ENCODE data around the gene DNASE1L2.

DNASE1L2 gene, protein sequence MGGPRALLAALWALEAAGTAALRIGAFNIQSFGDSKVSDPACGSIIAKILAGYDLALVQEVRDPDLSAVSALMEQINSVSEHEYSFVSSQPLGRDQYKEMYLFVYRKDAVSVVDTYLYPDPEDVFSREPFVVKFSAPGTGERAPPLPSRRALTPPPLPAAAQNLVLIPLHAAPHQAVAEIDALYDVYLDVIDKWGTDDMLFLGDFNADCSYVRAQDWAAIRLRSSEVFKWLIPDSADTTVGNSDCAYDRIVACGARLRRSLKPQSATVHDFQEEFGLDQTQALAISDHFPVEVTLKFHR

DNA sequence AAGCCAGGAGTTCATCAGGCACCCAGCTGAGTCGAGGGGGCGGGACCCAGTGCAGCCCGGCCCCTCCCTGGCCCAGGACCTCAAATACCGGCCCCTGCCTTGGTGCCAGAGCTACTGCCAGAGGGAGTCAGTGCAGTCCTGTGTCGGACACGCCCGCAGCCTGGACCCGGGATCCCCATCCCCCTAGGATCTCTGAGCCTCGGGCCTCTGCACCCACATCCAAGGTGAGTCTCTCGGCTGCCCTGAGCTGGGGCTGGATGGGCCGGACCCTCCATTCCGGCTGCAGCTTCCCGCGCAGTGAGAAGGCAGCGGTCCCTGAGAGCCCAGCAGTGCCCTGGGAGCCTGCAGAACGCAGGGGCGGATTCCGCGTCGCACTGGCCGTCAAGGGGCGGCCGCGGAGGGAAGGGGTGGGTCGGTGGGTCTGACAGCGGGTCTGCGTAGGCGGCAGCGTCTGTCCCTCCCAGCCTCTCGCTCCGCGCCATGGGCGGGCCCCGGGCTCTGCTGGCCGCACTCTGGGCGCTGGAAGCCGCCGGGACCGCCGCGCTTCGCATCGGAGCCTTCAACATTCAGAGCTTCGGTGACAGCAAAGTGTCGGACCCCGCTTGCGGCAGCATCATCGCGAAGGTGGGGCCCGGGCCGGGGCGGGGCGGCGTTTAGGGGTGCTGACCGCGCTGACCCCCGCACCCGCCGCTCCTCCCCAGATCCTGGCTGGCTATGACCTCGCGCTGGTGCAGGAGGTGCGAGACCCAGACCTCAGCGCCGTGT, at the start of gene DNASE1L2:
Gene DNASE1L2 (plus strand): TSS at position 108 of the 765 bp plus-strand sequence. CDS start 373 bp downstream, at position 481.
- H3K27ac ChIP-seq: no peak within 1 kb of the TSS
- TF ChIP-seq ZFX (IDR thresholded peaks at IDR 0.05): no peak
- TF ChIP-seq, protein P1, sequence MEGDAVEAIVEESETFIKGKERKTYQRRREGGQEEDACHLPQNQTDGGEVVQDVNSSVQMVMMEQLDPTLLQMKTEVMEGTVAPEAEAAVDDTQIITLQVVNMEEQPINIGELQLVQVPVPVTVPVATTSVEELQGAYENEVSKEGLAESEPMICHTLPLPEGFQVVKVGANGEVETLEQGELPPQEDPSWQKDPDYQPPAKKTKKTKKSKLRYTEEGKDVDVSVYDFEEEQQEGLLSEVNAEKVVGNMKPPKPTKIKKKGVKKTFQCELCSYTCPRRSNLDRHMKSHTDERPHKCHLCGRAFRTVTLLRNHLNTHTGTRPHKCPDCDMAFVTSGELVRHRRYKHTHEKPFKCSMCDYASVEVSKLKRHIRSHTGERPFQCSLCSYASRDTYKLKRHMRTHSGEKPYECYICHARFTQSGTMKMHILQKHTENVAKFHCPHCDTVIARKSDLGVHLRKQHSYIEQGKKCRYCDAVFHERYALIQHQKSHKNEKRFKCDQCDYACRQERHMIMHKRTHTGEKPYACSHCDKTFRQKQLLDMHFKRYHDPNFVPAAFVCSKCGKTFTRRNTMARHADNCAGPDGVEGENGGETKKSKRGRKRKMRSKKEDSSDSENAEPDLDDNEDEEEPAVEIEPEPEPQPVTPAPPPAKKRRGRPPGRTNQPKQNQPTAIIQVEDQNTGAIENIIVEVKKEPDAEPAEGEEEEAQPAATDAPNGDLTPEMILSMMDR (conservative IDR thresholded peaks at IDR 0.05): no peak

GRCh38 chr16:2186505-2186904, 49.7 kb upstream of the DNASE1L2 start:
- TF ChIP-seq, protein P1 (conservative IDR thresholded peaks at IDR 0.05): no peak
- TF ChIP-seq ZFX (IDR thresholded peaks at IDR 0.05): no peak

GRCh38 chr16:2187212-2187611, 49.0 kb upstream of the DNASE1L2 start:
- H3K27ac ChIP-seq: no peak overlapping the region
- TF ChIP-seq, protein P1 (conservative IDR thresholded peaks at IDR 0.05): no peak
- no peak for TF ChIP-seq ZFX (IDR thresholded peaks at IDR 0.05)

More at GRCh38 chr16:2186505-2186904, 49.7 kb upstream of the DNASE1L2 start:
- H3K27ac ChIP-seq: no peak overlapping the region

DNA sequence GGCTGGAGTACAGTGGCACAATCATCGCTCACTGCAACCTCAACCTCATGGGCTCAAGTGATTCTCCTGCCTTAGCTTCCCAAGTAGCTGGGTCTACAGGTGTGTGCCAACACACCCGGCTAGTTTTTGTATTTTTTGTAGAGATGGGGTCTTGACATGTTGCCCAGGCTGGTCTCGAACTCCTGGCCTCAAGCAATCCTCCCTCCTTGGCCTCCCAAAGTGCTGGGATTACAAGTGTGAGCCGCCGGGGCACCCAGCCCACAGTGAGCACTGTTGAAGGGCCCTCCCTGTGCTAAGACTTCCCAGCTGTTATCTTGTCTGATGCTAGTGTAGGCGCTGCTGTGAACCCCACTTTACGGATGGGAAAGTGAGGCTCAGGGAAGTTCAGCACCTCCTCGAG, 47.8 kb upstream of the DNASE1L2 start:
- no peak overlapping the region for H3K27ac ChIP-seq
- TF ChIP-seq ZFX (IDR thresholded peaks at IDR 0.05): no peak
- TF ChIP-seq, protein P1 (conservative IDR thresholded peaks at IDR 0.05): no peak

- TF ChIP-seq ZFX (IDR thresholded peaks at IDR 0.05): no peak
- TF ChIP-seq, protein P1 (conservative IDR thresholded peaks at IDR 0.05): no peak
- H3K27ac ChIP-seq: no peak overlapping the region
Measured at GRCh38 chr16:2189252-2189893, 46.9 kb upstream of the DNASE1L2 start.

GRCh38 chr16:2190002-2190658, 46.1 kb upstream of the DNASE1L2 start:
- H3K27ac ChIP-seq: no peak overlapping the region
- no peak for TF ChIP-seq ZFX (IDR thresholded peaks at IDR 0.05)
- TF ChIP-seq, protein P1 (conservative IDR thresholded peaks at IDR 0.05): no peak

Measured in C4-2B (cell line).